Muscle of leg (tissue), 11 donors: ENCODE data around the gene GRB14. TPM values are rescaled to one million over a fixed set of nuclear protein-coding genes. Genes with fewer than 3 reads are reported as not detected.
A peak's percentile ranks its signal among the peaks of the same experiment; 100 is the strongest.
"Not testable (repeated sequence)": the region's sequence is repeated elsewhere in the genome, so short reads cannot be mapped to it uniquely, and the experiment has no call there.

Experiments used
- DNase-seq: peaks from one replicate; pipeline ENCODE4 v3.0.0; 2013
- H3K27ac ChIP-seq: one replicate; pipeline ENCODE4 v1.5.1; 2013; ENCODE audit warnings: mild to moderate bottlenecking, low read length, control low read depth
- H3K27me3 ChIP-seq: one replicate; pipeline ENCODE4 v1.6.1; 2013; ENCODE audit warnings: low read length; ENCODE audit not compliant: control insufficient read depth, insufficient read depth
- H3K36me3 ChIP-seq: one replicate; pipeline ENCODE4 v1.6.1; 2013; ENCODE audit warnings: low read length; ENCODE audit not compliant: control insufficient read depth, insufficient read depth
- H3K4me1 ChIP-seq: one replicate; pipeline ENCODE4 v1.6.1; 2013; ENCODE audit warnings: low read length; ENCODE audit not compliant: control insufficient read depth, insufficient read depth
- H3K4me3 ChIP-seq: one replicate; pipeline ENCODE4 v1.5.1; 2013; ENCODE audit warnings: low read length, control low read depth
- H3K9me3 ChIP-seq: replicated peaks from 2 replicates; pipeline ENCODE4 v1.6.1; 2013; ENCODE audit warnings: low read depth, low read length; ENCODE audit not compliant: control insufficient read depth
- WGBS: methylation state at CpG from one replicate; pipeline ENCODE4 v1.1.5; 2013; ENCODE audit warnings: missing lambda C conversion rate; ENCODE audit not compliant: insufficient coverage; 5-methylcytosine and 5-hydroxymethylcytosine counted together
- polyA plus RNA-seq, 8 donors: library from polyadenylated mRNA; unstranded; fragments of 120-200 nt; gene quantifications; one replicate each; pipeline versions ENCODE4 v1.2.1 to v1.2.3, GENCODE V29; 2013; ENCODE audit warnings: inconsistent platforms in 1 of 8, low replicate concordance in 1 of 8; ENCODE audit not compliant: insufficient read length in 8 of 8, insufficient read depth in 1 of 8
- total RNA-seq: library from RNA; stranded (reverse); fragments of 120-200 nt; gene quantifications from one replicate; pipeline ENCODE4 v1.2.4, GENCODE V29; 2013

GRB14 gene
- total and polyA plus RNA-seq, 9 donors: 1.5 to 4.3 (median 2.9) TPM

GRCh38 chr2:164561416-164561815 is 59.9 kb downstream of the GRB14 start:
- Histone ChIP-seq H3K4me1 (peaks cover 3% of the 10 kb centered on the region), H3K27ac (no peak overlapping the region), H3K27me3 (no peaks in the 10 kb centered on the region), H3K9me3 (no peaks in the 10 kb centered on the region), H3K4me3 (no peak overlapping the region), H3K36me3 (no peaks in the 10 kb centered on the region)
- DNase-seq: no peak
- WGBS: 91% methylated on average over 2 of the region's 4 CpGs

GRCh38 chr2:164560902-164561301 is 60.4 kb downstream of the GRB14 start:
- Histone ChIP-seq H3K27me3 (no peaks in the 10 kb centered on the region), H3K36me3 (no peaks in the 10 kb centered on the region), H3K4me1 (peaks cover 3% of the 10 kb centered on the region), H3K4me3 (no peak overlapping the region), H3K27ac (no peak overlapping the region), H3K9me3 (no peaks in the 10 kb centered on the region)
- peak; percentile 19 for DNase-seq
- no CpG with 5 or more reads among the region's 2 CpGs for WGBS

- Histone ChIP-seq H3K36me3 (no peaks in the 10 kb centered on the region), H3K27ac (no peak overlapping the region), H3K27me3 (no peaks in the 10 kb centered on the region), H3K4me1 (peaks cover 3% of the 10 kb centered on the region), H3K9me3 (no peaks in the 10 kb centered on the region), H3K4me3 (no peak overlapping the region)
- peak; percentile 55 for DNase-seq
- WGBS: no CpG with 5 or more reads among the region's 4 CpGs
Measured at GRCh38 chr2:164560181-164560792, 61.0 kb downstream of the GRB14 start.

- H3K27me3 ChIP-seq: no peaks in the 10 kb centered on the region
- no peaks in the 10 kb centered on the region for H3K9me3 ChIP-seq
- no peaks in the 10 kb centered on the region for H3K36me3 ChIP-seq
- peaks cover 3% of the 10 kb centered on the region for H3K4me1 ChIP-seq
- no CpG with 5 or more reads among the region's 2 CpGs for WGBS
- H3K27ac ChIP-seq: no peak overlapping the region
- no peak overlapping the region for H3K4me3 ChIP-seq
- DNase-seq: peak; percentile 18
Measured at GRCh38 chr2:164558450-164558849, 62.8 kb downstream of the GRB14 start.

- Histone ChIP-seq H3K27ac (no peak overlapping the region), H3K9me3 (no peaks in the 10 kb centered on the region), H3K36me3 (no peaks in the 10 kb centered on the region), H3K4me1 (no peaks in the 10 kb centered on the region), H3K27me3 (no peaks in the 10 kb centered on the region), H3K4me3 (no peak overlapping the region)
- DNase-seq: no peak
- 100% methylated on average over 1 of the region's 2 CpGs for WGBS
Measured at GRCh38 chr2:164554487-164554886, 66.8 kb downstream of the GRB14 start.

GRCh38 chr2:164551519-164551918 is 69.8 kb downstream of the GRB14 start:
- Histone ChIP-seq H3K36me3 (no peaks in the 10 kb centered on the region), H3K27ac (no peak overlapping the region), H3K4me1 (no peaks in the 10 kb centered on the region), H3K4me3 (no peak overlapping the region), H3K27me3 (no peaks in the 10 kb centered on the region), H3K9me3 (no peaks in the 10 kb centered on the region)
- 93% methylated on average over 3 of the region's 4 CpGs for WGBS
- DNase-seq: no peak

- not testable (repeated sequence) for H3K27ac ChIP-seq, H3K4me1 ChIP-seq, DNase-seq, H3K9me3 ChIP-seq, H3K4me3 ChIP-seq, H3K36me3 ChIP-seq, H3K27me3 ChIP-seq
- no CpG with 5 or more reads among the region's 3 CpGs for WGBS
Measured at GRCh38 chr2:164549705-164550104, 71.6 kb downstream of the GRB14 start.

GRCh38 chr2:164545484-164545883 is 75.8 kb downstream of the GRB14 start:
- H3K4me3 ChIP-seq: no peak overlapping the region
- WGBS: no CpG with 5 or more reads among the region's 5 CpGs
- peaks cover 2% of the 10 kb centered on the region for H3K9me3 ChIP-seq
- H3K27me3 ChIP-seq: no peaks in the 10 kb centered on the region
- no peaks in the 10 kb centered on the region for H3K4me1 ChIP-seq
- no peaks in the 10 kb centered on the region for H3K36me3 ChIP-seq
- no peak overlapping the region for H3K27ac ChIP-seq
- no peak for DNase-seq

- H3K36me3 ChIP-seq: no peaks in the 10 kb centered on the region
- H3K27me3 ChIP-seq: no peaks in the 10 kb centered on the region
- H3K9me3 ChIP-seq: peaks cover 2% of the 10 kb centered on the region
- no peak overlapping the region for H3K4me3 ChIP-seq
- peak; percentile 83 for DNase-seq
- no peak overlapping the region for H3K27ac ChIP-seq
- no CpG with 5 or more reads among the region's 2 CpGs for WGBS
- no peaks in the 10 kb centered on the region for H3K4me1 ChIP-seq
Measured at GRCh38 chr2:164542581-164543021, 78.7 kb downstream of the GRB14 start.

GRCh38 chr2:164538240-164538866 is 82.9 kb downstream of the GRB14 start:
- no peaks in the 10 kb centered on the region for H3K36me3 ChIP-seq
- H3K4me1 ChIP-seq: no peaks in the 10 kb centered on the region
- no peaks in the 10 kb centered on the region for H3K9me3 ChIP-seq
- DNase-seq: peak; percentile 49
- H3K27ac ChIP-seq: no peak overlapping the region
- no peaks in the 10 kb centered on the region for H3K27me3 ChIP-seq
- no peak overlapping the region for H3K4me3 ChIP-seq
- no CpG with 5 or more reads among the region's 3 CpGs for WGBS
